Natural killer cell (primary cell): ENCODE results near the gene SF3B6. TPM values are rescaled to one million over a fixed set of nuclear protein-coding genes. Genes with fewer than 3 reads are reported as not detected.
A peak's percentile ranks its signal among the peaks of the same experiment; 100 is the strongest.
"Not testable (repeated sequence)": the region's sequence is repeated elsewhere in the genome, so short reads cannot be mapped to it uniquely, and the experiment has no call there.

ENCODE experiments used
- ATAC-seq, 3 donors: fragments of 150-1000 bp in 2 of 3; fragments of 200-7000 bp in 1 of 3; cut with Tn5 transposase; 1 replicate in 1 of 3; 2 replicates in 2 of 3; pipeline ENCODE4 v1.10.0; 2021; ENCODE audit warnings: mild to moderate bottlenecking in 2 of 3, moderate library complexity in 2 of 3
- DNase-seq, 2 donors: peaks; one replicate each; pipeline versions ENCODE4 v3.0.0 to v3.0.0-alpha.2; 2013 to 2021; ENCODE audit warnings: mixed read lengths in 1 of 2
- H3K27ac ChIP-seq: one replicate; pipeline ENCODE4 v1.5.1; 2013; ENCODE audit warnings: mild to moderate bottlenecking, low read length
- H3K27me3 ChIP-seq: one replicate; pipeline ENCODE4 v1.6.1; 2013; ENCODE audit warnings: low read length; ENCODE audit not compliant: control insufficient read depth, insufficient read depth
- H3K36me3 ChIP-seq: one replicate; pipeline ENCODE4 v1.6.1; 2013; ENCODE audit warnings: low read length; ENCODE audit not compliant: control insufficient read depth, insufficient read depth
- H3K4me1 ChIP-seq: one replicate; pipeline ENCODE4 v1.6.1; 2013; ENCODE audit warnings: low read length; ENCODE audit not compliant: control insufficient read depth, insufficient read depth
- H3K4me3 ChIP-seq: one replicate; pipeline ENCODE4 v1.5.1; 2013; ENCODE audit warnings: low read length
- H3K9me3 ChIP-seq: one replicate; pipeline ENCODE4 v1.6.1; 2013; ENCODE audit warnings: low read length; ENCODE audit not compliant: control insufficient read depth, insufficient read depth
- H3K27ac Mint-ChIP-seq, 2 donors: one replicate each; pipeline ENCODE4 v1.8.0; 2022; ENCODE audit warnings: mild to moderate bottlenecking in 2 of 2, mixed read lengths in 2 of 2, moderate library complexity in 1 of 2
- H3K27me3 Mint-ChIP-seq, 2 donors: one replicate each; pipeline ENCODE4 v1.8.0; 2022; ENCODE audit warnings: low read depth in 2 of 2, mixed read lengths in 2 of 2
- H3K36me3 Mint-ChIP-seq: one replicate; pipeline ENCODE4 v1.8.0; 2022; ENCODE audit warnings: mixed read lengths
- H3K4me1 Mint-ChIP-seq, 2 donors: one replicate each; pipeline ENCODE4 v1.8.0; 2022; ENCODE audit warnings: mixed read lengths in 2 of 2
- H3K4me3 Mint-ChIP-seq: one replicate; pipeline ENCODE4 v1.8.0; 2022; ENCODE audit warnings: mild to moderate bottlenecking, moderate library complexity, mixed read lengths
- H3K9me3 Mint-ChIP-seq, 2 donors: one replicate each; pipeline ENCODE4 v1.8.0; 2022; ENCODE audit warnings: mixed read lengths in 2 of 2
- WGBS: methylation state at CpG from one replicate; pipeline ENCODE4 v1.1.7; 2013; ENCODE audit warnings: missing lambda C conversion rate; ENCODE audit not compliant: insufficient coverage; 5-methylcytosine and 5-hydroxymethylcytosine counted together
- intact Hi-C: fragments of 100-400 bp; cut with micrococcal nuclease; formaldehyde crosslinking; loops from one replicate; pipeline ENCODE4 v1.14.2; 2022
- total RNA-seq, 4 donors: library from RNA; stranded (reverse); fragments of 120-200 nt in 1 of 4; gene quantifications; one replicate each; pipeline versions ENCODE4 v1.2.3 to v1.2.4, GENCODE V29; 2013 to 2022
- TF ChIP-seq, protein P1 (sequence below): fragments of 200-600 bp; IDR thresholded peaks from one replicate; pipeline ENCODE4 v1.8.0; 2022; ENCODE audit warnings: antibody characterized with exemption

SF3B6 gene
- total RNA-seq, 3 donors from 2014 or later (not counting 1 experiment from before 2014, with no cell fraction given): 57.2 to 65.1 (median 57.4) TPM

DNA sequence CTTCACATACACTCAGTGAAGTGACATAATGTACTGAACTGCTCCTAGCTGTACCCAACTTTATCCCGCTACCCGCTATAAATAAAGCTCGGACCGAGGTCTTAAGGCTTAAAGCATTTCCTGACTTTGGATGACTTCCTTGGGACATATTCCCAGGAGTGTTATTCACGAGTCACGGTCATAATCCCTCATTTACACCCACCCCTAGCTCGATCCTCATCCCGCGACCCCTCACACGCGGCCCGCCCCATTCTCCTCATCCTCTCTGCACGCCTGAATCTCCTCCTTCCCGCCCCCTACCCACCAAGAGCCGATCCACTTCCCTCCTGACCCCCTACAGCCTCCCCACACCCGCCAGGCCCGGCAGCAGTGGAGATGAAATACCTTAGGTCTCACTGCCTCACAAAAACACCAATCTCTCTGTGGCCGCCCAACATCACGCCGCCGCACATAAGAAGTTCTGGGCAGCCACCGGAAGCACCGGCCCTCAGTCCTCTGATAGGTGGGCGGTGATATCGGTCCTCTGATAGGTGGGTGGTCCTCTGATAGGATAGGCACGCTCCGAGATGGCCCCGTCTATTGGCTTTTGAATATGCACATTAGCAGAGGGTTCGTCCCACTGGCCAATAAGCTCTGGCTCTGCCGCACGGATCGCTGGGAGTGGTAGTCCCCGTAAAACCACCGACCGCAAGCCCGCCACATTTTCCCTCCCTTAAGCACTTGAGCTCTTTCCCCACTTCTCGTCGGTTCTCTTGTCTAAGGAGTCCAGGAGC is 29.0 kb downstream of the SF3B6 start, which contains the start of gene WDCP:
Gene WDCP, minus strand, starts transcription at position 462 of the 773 bp plus-strand sequence. CDS start 7,897 bp downstream, outside the sequence.
- H3K27me3 ChIP-seq: no peaks in the 10 kb centered on the region
- TF ChIP-seq, protein P1, sequence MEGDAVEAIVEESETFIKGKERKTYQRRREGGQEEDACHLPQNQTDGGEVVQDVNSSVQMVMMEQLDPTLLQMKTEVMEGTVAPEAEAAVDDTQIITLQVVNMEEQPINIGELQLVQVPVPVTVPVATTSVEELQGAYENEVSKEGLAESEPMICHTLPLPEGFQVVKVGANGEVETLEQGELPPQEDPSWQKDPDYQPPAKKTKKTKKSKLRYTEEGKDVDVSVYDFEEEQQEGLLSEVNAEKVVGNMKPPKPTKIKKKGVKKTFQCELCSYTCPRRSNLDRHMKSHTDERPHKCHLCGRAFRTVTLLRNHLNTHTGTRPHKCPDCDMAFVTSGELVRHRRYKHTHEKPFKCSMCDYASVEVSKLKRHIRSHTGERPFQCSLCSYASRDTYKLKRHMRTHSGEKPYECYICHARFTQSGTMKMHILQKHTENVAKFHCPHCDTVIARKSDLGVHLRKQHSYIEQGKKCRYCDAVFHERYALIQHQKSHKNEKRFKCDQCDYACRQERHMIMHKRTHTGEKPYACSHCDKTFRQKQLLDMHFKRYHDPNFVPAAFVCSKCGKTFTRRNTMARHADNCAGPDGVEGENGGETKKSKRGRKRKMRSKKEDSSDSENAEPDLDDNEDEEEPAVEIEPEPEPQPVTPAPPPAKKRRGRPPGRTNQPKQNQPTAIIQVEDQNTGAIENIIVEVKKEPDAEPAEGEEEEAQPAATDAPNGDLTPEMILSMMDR: no peak
- peak within 1 kb of the TSS; percentile 74 for H3K4me3 ChIP-seq
- H3K36me3 ChIP-seq: no peaks in the 10 kb centered on the region
- Mint-ChIP-seq H3K27me3 (no peaks in the 10 kb centered on the region), H3K27ac (peak within 1 kb of the TSS; percentile 93 to 94), H3K36me3 (no peaks in the 10 kb centered on the region), H3K9me3 (no peaks in the 10 kb centered on the region), H3K4me1 (peaks cover 24 to 28% of the 10 kb centered on the region in 2 donors), H3K4me3 (peak within 1 kb of the TSS; percentile 99)
- DNase-seq (peak; percentile 88 to 97), ATAC-seq (peak; percentile 97 to 100 (median 99))
- H3K27ac ChIP-seq: peak within 1 kb of the TSS; percentile 36
- peaks cover 20% of the 10 kb centered on the region for H3K4me1 ChIP-seq
- intact Hi-C loops: loop anchor here (1.0 kb wide), 3 partner anchors 29 to 120 kb away; partner anchors contain the start of genes ATAD2B, SF3B6 and UBXN2A
- under 1% methylated on average over 38 of the region's 38 CpGs for WGBS
- H3K9me3 ChIP-seq: no peaks in the 10 kb centered on the region

DNA sequence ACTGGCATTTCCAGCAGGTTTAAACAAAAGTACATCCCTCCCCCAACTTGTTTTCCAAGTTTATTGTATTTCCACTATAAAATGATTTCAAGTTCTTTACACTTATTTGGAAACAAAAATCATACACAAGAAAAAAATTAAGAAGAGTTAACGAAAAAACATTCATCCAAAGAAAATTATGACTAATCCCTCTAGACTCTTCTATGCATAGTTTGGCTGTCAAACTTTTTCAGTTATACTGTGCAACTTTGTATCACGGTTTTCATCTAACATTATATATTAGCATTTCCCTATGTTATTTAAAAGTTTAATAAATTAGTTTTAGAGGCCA is 29.6 kb downstream of the SF3B6 start:
- peak overlapping the region; percentile 93 to 94 for H3K27ac Mint-ChIP-seq

DNA sequence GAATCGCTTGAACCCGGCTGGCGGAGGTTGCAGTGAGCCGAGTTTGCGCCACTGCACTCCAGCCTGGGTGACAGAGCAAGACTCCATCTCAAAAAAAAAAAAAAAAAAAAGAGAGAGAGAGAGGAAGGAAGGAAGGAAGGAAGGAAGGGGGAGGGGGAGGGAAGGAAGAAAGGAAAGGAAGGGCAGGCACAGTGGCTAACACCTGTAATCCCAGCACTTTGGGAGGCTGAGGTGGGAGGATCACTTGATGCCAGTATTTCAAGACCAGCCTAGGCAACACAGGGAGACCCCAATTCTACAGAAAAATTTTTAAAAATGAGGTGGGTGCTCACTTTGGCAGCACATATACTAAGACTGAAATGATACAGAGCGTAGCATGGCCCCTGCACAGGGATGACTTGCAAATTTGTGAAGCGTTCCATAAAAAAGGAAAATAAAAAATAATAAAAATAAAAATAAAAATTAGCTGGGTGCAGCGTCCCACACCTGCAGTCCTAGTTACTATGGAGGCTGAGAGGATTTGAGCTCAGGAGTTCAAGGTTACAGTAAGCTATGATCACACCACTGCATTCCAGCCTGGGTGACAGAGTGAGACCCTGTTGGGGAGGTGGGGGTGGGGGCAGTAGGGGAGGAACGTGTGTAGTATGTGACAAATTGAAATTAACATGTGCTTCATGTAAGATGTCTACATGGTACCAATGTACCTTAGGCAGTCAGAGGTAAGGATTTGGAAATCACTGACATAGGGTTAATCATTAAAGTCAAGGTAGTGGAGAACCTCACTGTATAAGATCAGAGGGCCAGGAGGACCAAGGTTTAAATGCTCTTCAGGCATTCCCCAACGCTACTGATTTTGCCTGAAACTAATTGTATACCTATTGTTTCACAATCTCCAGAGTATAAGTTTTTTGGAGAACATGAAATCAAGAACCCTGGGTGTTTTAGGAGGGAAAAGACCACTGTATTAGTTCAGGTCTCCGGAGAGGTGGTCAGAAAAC is 30.3 kb downstream of the SF3B6 start:
- Mint-ChIP-seq H3K27ac (peak overlapping the region in 1 of 2 donors; percentile 94), H3K4me1 (peaks cover 24 to 28% of the 10 kb centered on the region in 2 donors), H3K27me3 (no peaks in the 10 kb centered on the region), H3K4me3 (peak overlapping the region; percentile 99), H3K36me3 (no peaks in the 10 kb centered on the region), H3K9me3 (no peaks in the 10 kb centered on the region)
- TF ChIP-seq, protein P1: no peak
- Histone ChIP-seq H3K9me3 (no peaks in the 10 kb centered on the region), H3K4me3 (no peak overlapping the region), H3K27ac (no peak overlapping the region), H3K27me3 (no peaks in the 10 kb centered on the region), H3K36me3 (no peaks in the 10 kb centered on the region), H3K4me1 (peaks cover 20% of the 10 kb centered on the region)
- WGBS: 94% methylated on average over 9 of the region's 11 CpGs
- no peak for ATAC-seq
- intact Hi-C loops: no loop called here
- DNase-seq: no peak

More for the DNA sequence above, 29.6 kb downstream of the SF3B6 start:
- Histone ChIP-seq H3K36me3 (no peaks in the 10 kb centered on the region), H3K4me1 (peaks cover 20% of the 10 kb centered on the region), H3K27ac (no peak overlapping the region), H3K4me3 (peak overlapping the region; percentile 74), H3K27me3 (no peaks in the 10 kb centered on the region), H3K9me3 (no peaks in the 10 kb centered on the region)
- Mint-ChIP-seq H3K4me3 (peak overlapping the region; percentile 99), H3K27me3 (no peaks in the 10 kb centered on the region), H3K36me3 (no peaks in the 10 kb centered on the region), H3K9me3 (no peaks in the 10 kb centered on the region), H3K4me1 (peaks cover 24 to 28% of the 10 kb centered on the region in 2 donors)
- intact Hi-C loops: no loop called here
- TF ChIP-seq, protein P1: no peak
- no peak for ATAC-seq
- DNase-seq: no peak
- no CpG with 5 or more reads among the region's 2 CpGs for WGBS

DNA sequence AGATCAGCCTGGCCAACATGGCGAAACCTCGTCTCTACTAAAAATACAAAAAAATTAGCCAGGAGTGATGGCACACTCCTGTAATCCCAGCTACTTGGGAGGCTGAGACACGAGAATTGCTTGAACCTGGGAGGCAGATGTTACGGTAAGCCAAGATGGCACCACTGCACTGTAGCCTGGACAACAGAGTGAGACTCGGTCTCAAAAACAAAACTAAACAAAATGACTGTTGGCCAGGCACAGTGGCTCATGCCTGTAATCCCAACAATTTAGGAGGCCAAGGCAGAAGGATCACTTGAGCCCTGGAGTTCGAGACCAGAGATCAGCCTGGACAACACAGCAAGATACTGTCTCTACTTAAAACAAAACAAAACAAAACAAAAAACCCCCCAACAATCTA is 33.0 kb downstream of the SF3B6 start:
- H3K4me1 ChIP-seq, H3K9me3 ChIP-seq, intact Hi-C loops, H3K27me3 ChIP-seq, H3K4me3 Mint-ChIP-seq, H3K27me3 Mint-ChIP-seq, ATAC-seq, H3K4me3 ChIP-seq, H3K36me3 Mint-ChIP-seq, H3K9me3 Mint-ChIP-seq, H3K27ac ChIP-seq, DNase-seq: not testable (repeated sequence)
- H3K36me3 ChIP-seq: peaks cover 11% of the 10 kb centered on the region
- WGBS: 95% methylated on average over 6 of the region's 6 CpGs
- H3K27ac Mint-ChIP-seq: peak overlapping the region in 1 of 2 donors; percentile 21
- peaks cover 22 to 24% of the 10 kb centered on the region in 2 donors for H3K4me1 Mint-ChIP-seq
